GM23248 (cell line): Measurements from ENCODE around the gene RPA1. TPM values are rescaled to one million over a fixed set of nuclear protein-coding genes. Genes with fewer than 3 reads are reported as not detected.
A peak's percentile ranks its signal among the peaks of the same experiment; 100 is the strongest.

ENCODE experiments used
- DNase-seq: peaks from one replicate; pipeline ENCODE4 v3.0.0-alpha.2; 2015
- H2AFZ ChIP-seq: fragments of 200-600 bp; sonication (generic); 2 replicates; pipeline ENCODE4 v1.6.1; 2016; ENCODE audit warnings: antibody characterized with exemption
- H3F3A ChIP-seq: fragments of 200-600 bp; sonication (generic); 2 replicates; pipeline ENCODE4 v1.6.1; 2016; ENCODE audit warnings: mild to moderate bottlenecking, antibody characterized with exemption, mixed run types; ENCODE audit not compliant: insufficient read depth
- H3K27ac ChIP-seq: fragments of 200-600 bp; sonication (generic); 2 replicates; pipeline ENCODE4 v1.5.1; 2016; ENCODE audit warnings: mild to moderate bottlenecking
- H3K27me3 ChIP-seq: fragments of 200-600 bp; sonication (generic); replicated peaks from 2 replicates; pipeline ENCODE4 v1.6.1; 2016; ENCODE audit warnings: mild to moderate bottlenecking; ENCODE audit not compliant: insufficient read depth
- H3K36me3 ChIP-seq: fragments of 200-600 bp; sonication (generic); 2 replicates; pipeline ENCODE4 v1.6.1; 2016; ENCODE audit warnings: low read depth, mild to moderate bottlenecking
- H3K4me1 ChIP-seq: fragments of 200-600 bp; sonication (generic); 2 replicates; pipeline ENCODE4 v1.6.1; 2016; ENCODE audit warnings: mild to moderate bottlenecking; ENCODE audit not compliant: insufficient read depth
- H3K4me2 ChIP-seq: fragments of 200-600 bp; sonication (generic); one replicate; pipeline ENCODE4 v1.6.1; 2016; ENCODE audit warnings: mild to moderate bottlenecking; ENCODE audit not compliant: unreplicated experiment
- H3K4me3 ChIP-seq: fragments of 200-600 bp; sonication (generic); 2 replicates; pipeline ENCODE4 v1.5.1; 2016; ENCODE audit warnings: mild to moderate bottlenecking
- H3K79me2 ChIP-seq: fragments of 200-600 bp; sonication (generic); 2 replicates; pipeline ENCODE4 v1.6.1; 2016; ENCODE audit warnings: mild to moderate bottlenecking; ENCODE audit not compliant: insufficient read depth
- H3K9ac ChIP-seq: fragments of 200-600 bp; sonication (generic); 2 replicates; pipeline ENCODE4 v1.6.1; 2016; ENCODE audit warnings: mild to moderate bottlenecking
- H3K9me2 ChIP-seq: fragments of 200-600 bp; sonication (generic); 2 replicates; pipeline ENCODE4 v1.6.1; 2016; ENCODE audit warnings: mixed run types, mild to moderate bottlenecking, moderate library complexity; ENCODE audit not compliant: insufficient read depth
- H3K9me3 ChIP-seq: fragments of 200-600 bp; sonication (generic); one replicate; pipeline ENCODE4 v1.6.1; 2017; ENCODE audit warnings: low read depth
- H4K20me1 ChIP-seq: fragments of 200-600 bp; sonication (generic); 2 replicates; pipeline ENCODE4 v1.6.0; 2016; ENCODE audit not compliant: insufficient read depth
- EZH2 ChIP-seq: fragments of 200-600 bp; sonication (generic); IDR thresholded peaks from 2 replicates; pipeline ENCODE4 v1.6.1; 2018; ENCODE audit warnings: antibody characterized with exemption, mild to moderate bottlenecking; ENCODE audit not compliant: insufficient read depth, poor library complexity, severe bottlenecking
- EZH2phosphoT487 ChIP-seq: fragments of 200-600 bp; sonication (generic); IDR thresholded peaks from 2 replicates; pipeline ENCODE4 v1.6.1; 2018; ENCODE audit warnings: antibody characterized with exemption, moderate library complexity, mild to moderate bottlenecking, low read depth; ENCODE audit not compliant: insufficient read depth
- WGBS, 2 experiments: methylation state at CpG; one replicate each; pipeline ENCODE4 v1.1.6; 2015 to 2017; ENCODE audit warnings: low lambda C conversion rate in 2 of 2, low coverage in 1 of 2; ENCODE audit errors: missing lambda C conversion rate in 2 of 2; 5-methylcytosine and 5-hydroxymethylcytosine counted together
- in situ Hi-C: fragments of 300-500 bp; cut with MboI; formaldehyde crosslinking; loops from 2 replicates; pipeline ENCODE4 v1.15.0; 2020
- polyA plus RNA-seq: library from polyadenylated mRNA; unstranded; fragments of >200 nt; fragmentation: Nextera tagmentation; extraction: Ambion mirVana; gene quantifications from 2 replicates; pipeline ENCODE4 v1.2.1, GENCODE V29; 2016
- total RNA-seq: library from RNA; depleted of rRNA; stranded (reverse); fragments of >200 nt; shearing (Covaris generic); gene quantifications from 2 replicates; pipeline ENCODE4 v1.2.3, GENCODE V29; 2014

Gene RPA1
- total and polyA plus RNA-seq, 2 experiments from 2014 or later = 16.4 to 37.1 TPM

DNA sequence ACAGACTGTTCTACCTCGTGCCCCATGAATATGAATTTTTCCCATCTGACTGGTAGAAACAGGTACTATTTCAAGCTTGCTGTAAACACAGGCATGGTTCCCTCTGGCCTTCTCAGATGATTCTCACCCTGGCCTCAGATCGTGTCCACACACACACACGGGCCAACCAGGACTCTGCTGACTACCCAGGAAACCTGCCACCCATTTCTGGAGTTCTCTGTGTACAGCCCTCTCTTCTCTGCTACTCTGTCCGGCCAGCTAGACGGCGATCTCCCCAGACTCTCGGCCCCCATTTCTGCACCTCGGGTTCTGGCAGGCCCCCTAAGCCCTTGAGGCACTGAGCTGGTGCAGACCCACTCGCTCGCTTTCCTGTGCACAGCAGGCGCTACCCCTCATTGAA is 31.2 kb downstream of the RPA1 start:
- Histone ChIP-seq H2AFZ (no peak overlapping the region), H3K36me3 (peaks cover 4% of the 10 kb centered on the region; the same call in 1 of the 2 replicates), H3K27ac (no peak overlapping the region), H3F3A (no peaks in the 10 kb centered on the region), H3K79me2 (no peaks in the 10 kb centered on the region), H3K4me2 (no peak overlapping the region), H3K9me2 (no peaks in the 10 kb centered on the region), H4K20me1 (no peaks in the 10 kb centered on the region), H3K27me3 (no peaks in the 10 kb centered on the region), H3K9me3 (no peaks in the 10 kb centered on the region), H3K4me1 (no peaks in the 10 kb centered on the region), H3K9ac (no peak overlapping the region), H3K4me3 (no peak overlapping the region)
- in situ Hi-C loops = no loop called here
- DNase-seq = no peak
- 82 to 91% methylated on average over 11 of the region's 11 CpGs for WGBS, 2 experiments
- TF ChIP-seq EZH2 (no peak), EZH2phosphoT487 (no peak)

DNA sequence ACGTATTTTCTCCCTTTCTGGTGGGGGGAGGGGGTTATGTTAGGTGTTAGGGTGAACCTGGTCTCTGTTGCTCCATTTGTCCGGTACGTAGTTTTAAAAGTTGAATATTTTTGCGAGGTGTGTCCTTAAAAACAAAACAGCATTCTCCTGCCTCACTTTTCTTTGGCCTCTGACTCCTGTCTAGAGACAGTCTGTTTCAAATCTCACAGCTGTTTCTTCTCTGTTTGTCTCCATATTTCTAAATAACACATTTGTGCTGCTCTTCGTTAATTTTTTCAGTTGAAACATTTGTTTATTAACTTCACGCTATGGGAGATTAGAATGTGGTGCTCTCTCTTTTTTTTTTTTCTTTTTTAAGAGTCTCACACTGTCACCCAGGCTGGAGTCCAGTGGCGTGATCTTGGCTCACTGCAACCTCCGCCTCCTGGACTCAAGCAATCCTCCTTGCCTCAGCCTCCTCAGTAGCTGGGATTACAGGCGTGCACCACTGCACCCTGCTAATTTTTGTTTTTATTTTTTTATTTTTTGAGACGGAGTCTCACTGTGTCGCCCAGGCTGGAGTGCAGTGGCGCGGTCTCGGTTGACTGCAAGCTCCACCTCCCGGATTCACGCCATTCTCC is 31.7 kb downstream of the RPA1 start:
- WGBS, 2 experiments = 81 to 85% methylated on average over 16 of the region's 16 CpGs
- in situ Hi-C loops = no loop called here
- TF ChIP-seq EZH2phosphoT487 (no peak), EZH2 (no peak)

DNA sequence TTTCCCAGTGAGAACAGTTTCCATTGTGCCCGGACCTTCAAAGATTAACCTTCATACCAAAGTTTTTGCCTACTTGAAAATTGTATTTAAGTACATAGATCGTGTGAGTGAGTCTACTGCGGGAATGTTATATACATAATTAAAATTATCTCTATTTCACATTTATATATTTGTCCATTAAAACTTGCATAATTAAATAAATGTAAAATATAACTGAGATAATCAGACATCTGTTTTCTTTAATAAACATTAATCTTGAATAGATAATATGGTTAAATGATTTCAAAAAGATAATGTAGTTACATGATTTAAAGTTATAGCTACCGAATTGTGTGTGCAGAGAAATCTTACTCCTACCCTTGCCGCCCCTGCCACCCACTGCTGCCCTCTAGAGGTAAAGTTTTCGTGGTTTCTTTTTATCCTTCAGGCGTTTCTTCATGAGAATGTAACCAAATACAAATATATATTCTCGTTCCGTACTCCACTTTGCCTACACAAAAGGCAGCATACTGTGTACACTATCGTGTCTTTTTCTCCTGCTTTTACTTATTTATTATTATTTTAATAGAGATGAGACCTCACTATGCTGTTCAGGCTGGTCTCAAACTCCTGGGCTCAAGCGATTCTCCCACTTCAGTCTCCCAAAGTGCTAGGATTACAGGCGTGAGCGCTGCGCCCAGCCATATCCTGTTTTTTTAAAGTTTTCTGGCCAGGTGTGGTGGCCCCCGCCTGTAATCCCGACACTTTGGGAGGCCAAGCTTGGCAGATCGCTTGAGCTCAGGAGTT is 35.6 kb downstream of the RPA1 start:
- 86 to 87% methylated on average over 17 of the region's 17 CpGs for WGBS, 2 experiments
- no peak overlapping the region for H3K9ac ChIP-seq

More for the DNA sequence above, 31.7 kb downstream of the RPA1 start:
- H3K79me2 ChIP-seq = no peaks in the 10 kb centered on the region
- no peak overlapping the region for H3K4me2 ChIP-seq
- no peaks in the 10 kb centered on the region for H3K4me1 ChIP-seq
- H3K27me3 ChIP-seq = no peaks in the 10 kb centered on the region
- peaks cover 4% of the 10 kb centered on the region; the same call in 1 of the 2 replicates for H3K36me3 ChIP-seq
- H3K9me2 ChIP-seq = no peaks in the 10 kb centered on the region
- no peak overlapping the region for H3K4me3 ChIP-seq
- H3K9ac ChIP-seq = no peak overlapping the region
- H3F3A ChIP-seq = no peaks in the 10 kb centered on the region
- no peaks in the 10 kb centered on the region for H3K9me3 ChIP-seq
- DNase-seq = no peak
- H4K20me1 ChIP-seq = no peaks in the 10 kb centered on the region
- no peak overlapping the region for H3K27ac ChIP-seq
- H2AFZ ChIP-seq = no peak overlapping the region

DNA sequence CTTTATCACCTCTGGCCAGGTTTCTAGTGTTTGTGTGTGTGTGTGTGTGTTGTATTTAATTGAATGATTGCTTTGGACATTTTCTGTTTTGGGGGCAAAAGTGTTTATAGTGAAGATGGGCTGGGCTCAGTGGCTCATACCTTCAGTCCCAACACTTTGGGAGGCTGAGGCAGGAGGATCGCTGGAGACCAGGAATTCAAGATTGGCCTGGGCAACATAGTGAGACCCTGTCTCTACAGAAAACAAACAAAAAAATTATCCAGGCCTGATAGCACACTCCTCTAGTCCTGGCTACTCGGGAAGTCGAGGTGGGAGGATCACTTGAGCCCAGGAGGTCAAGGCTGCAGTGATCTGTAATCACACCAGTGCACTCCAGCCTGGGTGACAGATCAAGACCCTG is 37.5 kb downstream of the RPA1 start:
- Histone ChIP-seq H3K4me2 (no peak overlapping the region), H4K20me1 (no peaks in the 10 kb centered on the region), H3K4me1 (no peaks in the 10 kb centered on the region), H3K36me3 (no peaks in the 10 kb centered on the region; the same call in 1 of the 2 replicates), H3F3A (no peaks in the 10 kb centered on the region), H3K27me3 (no peaks in the 10 kb centered on the region), H3K27ac (no peak overlapping the region), H3K9me3 (no peaks in the 10 kb centered on the region), H3K4me3 (no peak overlapping the region), H2AFZ (no peak overlapping the region), H3K79me2 (no peaks in the 10 kb centered on the region), H3K9ac (no peak overlapping the region), H3K9me2 (no peaks in the 10 kb centered on the region)
- 95 to 98% methylated on average over 3 of the region's 3 CpGs for WGBS, 2 experiments
- in situ Hi-C loops = no loop called here
- TF ChIP-seq EZH2phosphoT487 = no peak
- TF ChIP-seq EZH2 = no peak
- no peak for DNase-seq

More for the DNA sequence above, 35.6 kb downstream of the RPA1 start:
- H3K9me3 ChIP-seq = no peaks in the 10 kb centered on the region
- H4K20me1 ChIP-seq = no peaks in the 10 kb centered on the region
- no peaks in the 10 kb centered on the region for H3K27me3 ChIP-seq
- H3K4me1 ChIP-seq = no peaks in the 10 kb centered on the region
- no peaks in the 10 kb centered on the region for H3K9me2 ChIP-seq
- no peaks in the 10 kb centered on the region for H3K79me2 ChIP-seq
- in situ Hi-C loops = no loop called here
- H3K4me3 ChIP-seq = no peak overlapping the region
- H3K4me2 ChIP-seq = no peak overlapping the region
- no peaks in the 10 kb centered on the region for H3F3A ChIP-seq
- H3K27ac ChIP-seq = no peak overlapping the region
- H2AFZ ChIP-seq = no peak overlapping the region
- peak; percentile 50 for DNase-seq
- TF ChIP-seq EZH2 (no peak), EZH2phosphoT487 (no peak)
- H3K36me3 ChIP-seq = no peaks in the 10 kb centered on the region
